ENCODE data around the gene RBM33.

GRCh38 chr7:155676052-155676451, 31.6 kb downstream of the RBM33 start:
- TF ChIP-seq, protein P1, sequence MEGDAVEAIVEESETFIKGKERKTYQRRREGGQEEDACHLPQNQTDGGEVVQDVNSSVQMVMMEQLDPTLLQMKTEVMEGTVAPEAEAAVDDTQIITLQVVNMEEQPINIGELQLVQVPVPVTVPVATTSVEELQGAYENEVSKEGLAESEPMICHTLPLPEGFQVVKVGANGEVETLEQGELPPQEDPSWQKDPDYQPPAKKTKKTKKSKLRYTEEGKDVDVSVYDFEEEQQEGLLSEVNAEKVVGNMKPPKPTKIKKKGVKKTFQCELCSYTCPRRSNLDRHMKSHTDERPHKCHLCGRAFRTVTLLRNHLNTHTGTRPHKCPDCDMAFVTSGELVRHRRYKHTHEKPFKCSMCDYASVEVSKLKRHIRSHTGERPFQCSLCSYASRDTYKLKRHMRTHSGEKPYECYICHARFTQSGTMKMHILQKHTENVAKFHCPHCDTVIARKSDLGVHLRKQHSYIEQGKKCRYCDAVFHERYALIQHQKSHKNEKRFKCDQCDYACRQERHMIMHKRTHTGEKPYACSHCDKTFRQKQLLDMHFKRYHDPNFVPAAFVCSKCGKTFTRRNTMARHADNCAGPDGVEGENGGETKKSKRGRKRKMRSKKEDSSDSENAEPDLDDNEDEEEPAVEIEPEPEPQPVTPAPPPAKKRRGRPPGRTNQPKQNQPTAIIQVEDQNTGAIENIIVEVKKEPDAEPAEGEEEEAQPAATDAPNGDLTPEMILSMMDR (conservative IDR thresholded peaks at IDR 0.05; ENCODE audit: low read depth, low read length) = no peak
- TF ChIP-seq EZH2 (IDR thresholded peaks at IDR 0.05; ENCODE audit: borderline replicate concordance, low read depth, low read length, poor library complexity, severe bottlenecking) = no peak
